Cortex of kidney (tissue), 1 donor: Measurements from ENCODE around the gene ACVRL1.

Experiments used
- DNase-seq: peaks from one replicate; lab custom pipeline; 2025; lab: John Stamatoyannopoulos, UW

ACVRL1 gene

DNA sequence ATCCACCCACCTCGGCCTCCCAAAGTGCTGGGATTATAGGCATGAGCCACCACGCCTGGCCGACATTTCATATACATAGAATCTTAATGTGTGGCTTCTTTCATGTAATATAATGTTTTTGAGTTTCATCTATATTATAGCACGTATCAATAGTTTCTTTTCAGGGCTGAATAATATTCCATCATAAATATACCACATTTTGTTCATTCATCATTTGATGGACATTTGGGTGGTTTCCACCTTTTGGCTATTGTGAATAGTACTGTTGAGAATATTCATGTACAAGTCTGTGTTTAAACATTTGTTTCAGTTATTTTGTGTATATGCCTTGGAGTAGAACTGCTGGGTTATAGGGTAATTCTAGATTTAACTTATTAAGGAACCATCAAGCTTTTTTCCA lies 56.2 kb downstream of the ACVRL1 start:
- DNase-seq, result no peak

DNA sequence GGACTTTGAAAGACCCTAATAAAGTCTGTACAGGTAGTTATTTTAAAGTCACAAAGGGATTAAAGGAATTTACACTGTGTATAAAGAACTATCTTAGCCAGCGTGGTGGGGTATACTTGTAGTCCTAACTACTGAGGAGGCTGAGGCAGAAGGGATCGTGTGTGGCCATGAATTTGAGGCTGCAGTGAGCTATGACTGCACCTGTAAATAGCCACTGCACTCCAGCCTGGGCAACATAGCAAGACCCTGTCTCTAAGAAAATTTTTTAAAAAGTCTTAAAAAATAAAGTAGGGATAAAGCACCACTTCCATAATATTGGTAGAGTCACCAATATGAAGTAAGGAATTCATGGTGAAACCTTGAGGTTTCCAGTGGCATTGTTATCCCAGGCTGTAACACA lies 62.3 kb downstream of the ACVRL1 start:
- DNase-seq, result no peak

DNA sequence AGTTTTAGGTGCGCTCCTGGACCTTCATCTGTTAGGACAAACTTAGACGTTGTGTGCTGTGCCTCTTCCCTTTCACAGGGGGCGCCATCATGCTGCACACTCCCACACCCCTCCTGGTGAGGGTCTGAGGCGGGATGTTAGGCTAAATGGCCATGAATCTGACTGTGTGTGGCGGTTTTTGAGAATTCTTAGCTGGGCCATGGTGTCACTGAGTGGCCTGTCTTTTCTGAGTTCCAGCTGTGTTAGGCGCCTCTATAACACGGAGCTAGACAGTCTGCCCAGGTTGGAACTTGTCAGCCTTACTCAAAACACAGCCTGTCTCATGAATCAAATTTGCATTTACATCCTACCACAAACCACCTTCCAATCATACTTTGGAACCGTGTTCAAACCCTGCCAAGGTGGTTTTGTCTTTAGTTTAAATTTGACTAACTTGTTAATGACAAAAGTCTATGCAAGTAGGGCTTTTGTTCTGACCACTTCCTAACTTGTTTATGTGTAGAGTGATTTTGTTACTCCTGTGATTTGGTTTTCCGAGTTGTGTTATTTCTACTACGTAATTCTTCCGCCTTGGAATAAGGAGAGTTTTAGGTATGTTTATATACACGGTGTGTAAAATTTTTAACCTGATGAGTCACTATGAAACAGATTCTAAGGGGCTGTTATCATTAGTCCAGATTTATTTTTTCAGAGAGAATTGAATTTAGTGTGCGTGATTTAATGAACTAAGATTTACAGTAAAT lies 63.8 kb downstream of the ACVRL1 start:
- DNase-seq, result no peak

DNA sequence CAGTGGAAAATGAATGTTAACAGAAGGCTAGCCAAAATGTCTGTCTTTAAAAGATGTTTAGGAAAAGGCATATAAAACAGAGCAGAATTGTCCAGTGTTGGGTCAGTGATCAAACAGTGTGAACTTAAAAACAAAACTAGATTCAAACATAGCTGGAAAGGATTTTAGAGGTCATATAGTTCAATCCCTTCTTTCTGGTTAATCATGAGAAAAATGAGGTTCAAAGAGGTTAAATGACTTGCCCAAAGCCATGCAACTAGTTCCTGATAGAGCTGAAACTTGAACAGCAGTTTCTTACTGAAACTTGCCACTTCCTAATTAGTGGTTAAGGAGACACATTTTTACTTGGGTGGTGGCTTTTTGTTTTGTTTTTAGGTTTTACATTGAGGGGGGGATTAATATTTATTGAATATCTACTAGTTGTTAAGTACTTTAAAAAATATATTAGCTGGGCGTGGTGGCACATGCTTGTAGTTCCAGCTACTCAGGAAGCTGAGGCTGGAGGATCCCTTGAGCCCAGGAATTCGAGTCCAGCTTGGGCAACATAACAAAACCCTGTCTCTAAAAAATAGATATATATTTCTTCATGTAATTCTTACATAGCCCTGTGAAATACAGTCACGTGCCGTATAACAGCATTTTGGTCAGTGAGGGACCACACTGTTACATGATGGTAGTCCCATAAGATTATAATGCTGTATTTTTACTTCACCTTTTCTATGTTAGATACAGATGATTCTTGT lies 64.5 kb downstream of the ACVRL1 start:
- no peak for DNase-seq

DNA sequence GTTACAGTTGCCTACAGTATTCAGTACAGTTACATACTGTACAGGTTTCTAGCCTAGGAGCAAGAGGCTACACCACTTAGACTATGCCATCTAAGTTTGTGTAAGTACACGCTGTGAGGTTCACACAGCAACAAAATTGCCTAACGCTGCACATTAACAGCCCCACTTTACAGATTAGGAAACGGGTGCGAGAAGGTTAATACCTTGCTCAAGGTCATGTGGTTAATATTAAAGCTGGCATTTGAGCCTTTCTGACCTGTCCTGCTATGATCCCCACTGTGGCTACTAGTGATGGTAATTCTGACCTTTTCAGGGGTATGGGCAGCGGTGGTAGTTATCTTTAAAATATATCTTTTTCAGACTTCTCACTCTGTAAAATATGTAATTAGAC lies 65.1 kb downstream of the ACVRL1 start:
- DNase-seq, result no peak

DNA sequence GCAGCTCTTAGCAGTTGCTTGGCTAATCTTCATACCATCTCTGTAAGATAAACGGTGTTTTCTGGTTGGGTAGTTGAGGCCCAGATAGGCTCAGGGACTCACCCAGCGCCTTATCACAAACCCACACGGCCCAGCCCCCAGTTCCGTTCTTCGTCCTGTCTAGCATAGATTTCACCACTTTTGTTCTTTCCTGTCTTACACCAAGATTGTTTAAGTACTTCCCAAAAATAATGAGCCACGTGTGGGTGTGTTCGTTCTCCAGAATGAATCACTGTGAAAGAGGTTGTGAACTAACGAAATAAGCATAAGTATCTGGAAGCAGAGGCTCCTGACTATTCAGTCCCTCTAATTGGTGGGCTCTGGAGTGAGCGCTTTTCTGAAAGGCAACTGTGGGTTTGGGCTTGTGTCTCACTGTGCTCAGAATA lies 65.6 kb downstream of the ACVRL1 start:
- no peak for DNase-seq
